Measurements from ENCODE around the gene JMJD6. TPM values are rescaled to one million over a fixed set of nuclear protein-coding genes. Genes with fewer than 3 reads are reported as not detected.

JMJD6 gene
- total RNA-seq, 4 donors from 2014 or later = 29.7 to 42.9 (median 41.7) TPM

GRCh38 chr17:76677406-76677805 is 49.0 kb downstream of the JMJD6 start:
- no peak overlapping the region for H3K4me3 ChIP-seq
- intact Hi-C loops (cut with DNase I; ENCODE audit: low total_unique reads) = no loop called here

GRCh38 chr17:76676629-76677028 is 49.8 kb downstream of the JMJD6 start:
- intact Hi-C loops (cut with DNase I; ENCODE audit: low total_unique reads) = no loop called here
- DNase-seq = no peak
- ATAC-seq = no peak
- no peak overlapping the region for H3K27ac ChIP-seq
- no peak for TF ChIP-seq POLR2A (IDR thresholded peaks at IDR 0.05)
- TF ChIP-seq, protein P1, sequence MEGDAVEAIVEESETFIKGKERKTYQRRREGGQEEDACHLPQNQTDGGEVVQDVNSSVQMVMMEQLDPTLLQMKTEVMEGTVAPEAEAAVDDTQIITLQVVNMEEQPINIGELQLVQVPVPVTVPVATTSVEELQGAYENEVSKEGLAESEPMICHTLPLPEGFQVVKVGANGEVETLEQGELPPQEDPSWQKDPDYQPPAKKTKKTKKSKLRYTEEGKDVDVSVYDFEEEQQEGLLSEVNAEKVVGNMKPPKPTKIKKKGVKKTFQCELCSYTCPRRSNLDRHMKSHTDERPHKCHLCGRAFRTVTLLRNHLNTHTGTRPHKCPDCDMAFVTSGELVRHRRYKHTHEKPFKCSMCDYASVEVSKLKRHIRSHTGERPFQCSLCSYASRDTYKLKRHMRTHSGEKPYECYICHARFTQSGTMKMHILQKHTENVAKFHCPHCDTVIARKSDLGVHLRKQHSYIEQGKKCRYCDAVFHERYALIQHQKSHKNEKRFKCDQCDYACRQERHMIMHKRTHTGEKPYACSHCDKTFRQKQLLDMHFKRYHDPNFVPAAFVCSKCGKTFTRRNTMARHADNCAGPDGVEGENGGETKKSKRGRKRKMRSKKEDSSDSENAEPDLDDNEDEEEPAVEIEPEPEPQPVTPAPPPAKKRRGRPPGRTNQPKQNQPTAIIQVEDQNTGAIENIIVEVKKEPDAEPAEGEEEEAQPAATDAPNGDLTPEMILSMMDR (IDR thresholded peaks at IDR 0.05 in 4 of 5, conservative IDR thresholded peaks at IDR 0.05 in 1 of 5) = no peak
- in situ Hi-C loops (cut with MboI; ENCODE audit: low sequenced_read_pairs in 4 of 4) = no loop called here
- H3K9me3 ChIP-seq = no peaks in the 10 kb centered on the region
- H3K4me1 ChIP-seq = peaks cover 8% of the 10 kb centered on the region in 2 donors
- no peaks in the 10 kb centered on the region for H3K36me3 ChIP-seq
- H3K27me3 ChIP-seq = no peaks in the 10 kb centered on the region
- H3K4me3 ChIP-seq = no peak overlapping the region

More at GRCh38 chr17:76677406-76677805, 49.0 kb downstream of the JMJD6 start:
- no peaks in the 10 kb centered on the region for H3K9me3 ChIP-seq
- H3K27me3 ChIP-seq = no peaks in the 10 kb centered on the region
- TF ChIP-seq, protein P1 (IDR thresholded peaks at IDR 0.05 in 4 of 5, conservative IDR thresholded peaks at IDR 0.05 in 1 of 5) = no peak
- no peak for TF ChIP-seq POLR2A (IDR thresholded peaks at IDR 0.05)
- H3K27ac ChIP-seq = no peak overlapping the region
- no peak for DNase-seq
- in situ Hi-C loops (cut with MboI; ENCODE audit: low sequenced_read_pairs in 4 of 4) = no loop called here
- no peaks in the 10 kb centered on the region for H3K36me3 ChIP-seq
- ATAC-seq = no peak
- peaks cover 2 to 7% of the 10 kb centered on the region in 2 donors for H3K4me1 ChIP-seq

- in situ Hi-C loops (cut with MboI; ENCODE audit: low sequenced_read_pairs in 4 of 4) (no loop called here), intact Hi-C loops (cut with DNase I; ENCODE audit: low total_unique reads) (no loop called here)
- H3K27me3 ChIP-seq = no peaks in the 10 kb centered on the region
- H3K4me3 ChIP-seq = no peak overlapping the region
- no peak overlapping the region for H3K27ac ChIP-seq
- ATAC-seq = no peak
- H3K4me1 ChIP-seq = peaks cover 7 to 13% of the 10 kb centered on the region in 2 donors
- TF ChIP-seq, protein P1 (IDR thresholded peaks at IDR 0.05 in 4 of 5, conservative IDR thresholded peaks at IDR 0.05 in 1 of 5) = no peak
- no peak for TF ChIP-seq POLR2A (IDR thresholded peaks at IDR 0.05)
- no peaks in the 10 kb centered on the region for H3K9me3 ChIP-seq
- no peak for DNase-seq
- no peaks in the 10 kb centered on the region for H3K36me3 ChIP-seq
These were observed 50.8 kb downstream of the JMJD6 start for GRCh38 chr17:76675648-76676047.

DNA sequence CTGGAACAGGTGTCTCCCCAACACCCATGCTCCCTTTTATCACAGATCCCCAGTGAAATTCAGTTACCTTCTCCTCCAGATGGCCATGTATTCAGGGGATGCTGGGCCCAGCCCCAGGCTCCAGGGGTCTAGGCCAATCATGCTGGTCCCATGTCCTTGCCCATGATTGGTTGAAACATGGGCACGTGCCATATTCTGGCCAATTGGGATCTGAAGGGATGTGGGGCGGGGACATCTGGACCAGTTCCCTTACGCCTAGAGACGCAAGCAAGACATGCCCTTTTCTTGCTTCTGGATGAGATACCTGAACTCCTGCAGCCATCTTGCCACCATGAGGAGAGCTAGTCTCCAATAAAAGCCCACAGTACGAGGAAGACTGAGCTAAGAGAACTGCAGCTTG is 51.8 kb downstream of the JMJD6 start:
- TF ChIP-seq, protein P1 (IDR thresholded peaks at IDR 0.05 in 4 of 5, conservative IDR thresholded peaks at IDR 0.05 in 1 of 5) = no peak
- TF ChIP-seq POLR2A (IDR thresholded peaks at IDR 0.05) = no peak
- ATAC-seq (no peak), DNase-seq (no peak)
- intact Hi-C loops (cut with DNase I; ENCODE audit: low total_unique reads) = no loop called here
- H3K4me1 ChIP-seq = peaks cover 7 to 13% of the 10 kb centered on the region in 2 donors
- no peak overlapping the region for H3K27ac ChIP-seq
- no peaks in the 10 kb centered on the region for H3K9me3 ChIP-seq
- no peaks in the 10 kb centered on the region for H3K27me3 ChIP-seq
- no peak overlapping the region for H3K4me3 ChIP-seq
- in situ Hi-C loops (cut with MboI; ENCODE audit: low sequenced_read_pairs in 4 of 4) = no loop called here
- no peaks in the 10 kb centered on the region for H3K36me3 ChIP-seq

DNA sequence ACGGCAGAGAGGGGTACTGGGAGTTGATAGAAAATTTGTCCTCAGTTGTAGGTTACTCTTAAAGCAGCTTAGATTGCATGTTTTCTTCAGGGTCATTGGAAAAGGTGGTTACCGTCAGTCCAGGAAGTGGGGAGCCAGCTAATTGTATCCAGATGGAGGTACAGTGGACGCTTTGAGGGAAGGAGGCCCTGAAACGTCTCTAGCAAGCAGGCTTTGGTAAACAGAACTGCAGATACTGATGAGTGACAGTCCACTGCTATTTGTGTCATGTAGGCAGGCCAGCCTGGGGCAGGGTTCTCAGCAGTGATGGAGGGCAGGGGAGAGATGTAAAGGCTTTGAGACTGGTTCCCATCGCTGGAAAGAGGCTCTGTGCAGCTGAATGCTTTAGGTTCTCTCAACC is 52.7 kb downstream of the JMJD6 start:
- intact Hi-C loops (cut with DNase I; ENCODE audit: low total_unique reads) = no loop called here
- H3K27ac ChIP-seq = no peak overlapping the region
- DNase-seq (no peak), ATAC-seq (no peak)
- H3K4me3 ChIP-seq = no peak overlapping the region
- H3K36me3 ChIP-seq = no peaks in the 10 kb centered on the region
- H3K27me3 ChIP-seq = no peaks in the 10 kb centered on the region
- in situ Hi-C loops (cut with MboI; ENCODE audit: low sequenced_read_pairs in 4 of 4) = no loop called here
- peaks cover 7 to 13% of the 10 kb centered on the region in 2 donors for H3K4me1 ChIP-seq
- no peaks in the 10 kb centered on the region for H3K9me3 ChIP-seq
- TF ChIP-seq, protein P1 (IDR thresholded peaks at IDR 0.05 in 4 of 5, conservative IDR thresholded peaks at IDR 0.05 in 1 of 5) = no peak
- no peak for TF ChIP-seq POLR2A (IDR thresholded peaks at IDR 0.05)
